ENCODE data around the gene C5orf46. TPM values are rescaled to one million over a fixed set of nuclear protein-coding genes. Genes with fewer than 3 reads are reported as not detected.

The C5orf46 gene
- total and polyA plus RNA-seq, 2 of the 4 experiments (the other 2 are of a cell fraction): 1.3 TPM; not detected in 1

- no CpG with 5 or more reads among the region's 2 CpGs for WGBS, 2 experiments (ENCODE audit: extremely low coverage in 2 of 2, insufficient read length in 1 of 2)
- BruUV-seq (replicated peaks): no TSS peak
- Histone ChIP-seq H3K9me3 (ENCODE audit: control insufficient read depth, insufficient read depth, low read length) (no peaks in the 10 kb centered on the region), H2AK9ac (replicated peaks; ENCODE audit: low read depth, low read length, poor library complexity) (no peak overlapping the region), H3K4ac (ENCODE audit: low read depth, low read length) (no peak overlapping the region), H3K27me3 (ENCODE audit: control insufficient read depth, insufficient read depth, low read length) (no peaks in the 10 kb centered on the region), H2AK5ac (ENCODE audit: low read depth, low read length) (no peak overlapping the region), H4K5ac (ENCODE audit: low read depth, low read length) (no peak overlapping the region), H3K36me3 (ENCODE audit: control insufficient read depth, insufficient read depth, low read length) (no peaks in the 10 kb centered on the region), H2BK120ac (ENCODE audit: low read depth, low read length) (no peak overlapping the region), H3K79me1 (ENCODE audit: low read depth in 1 of 2, low read length in 2 of 2) (no peaks in the 10 kb centered on the region), H3K27ac (ENCODE audit: insufficient read depth, low read length) (no peak overlapping the region), H2BK5ac (ENCODE audit: low read depth, low read length, poor library complexity, severe bottlenecking) (no peak overlapping the region), H4K20me1 (ENCODE audit: insufficient read depth, low read length) (no peaks in the 10 kb centered on the region), H3K9ac (ENCODE audit: low read depth, low read length) (no peak overlapping the region), H4K91ac (ENCODE audit: insufficient read depth, low read depth, low read length) (no peak overlapping the region), H2BK15ac (ENCODE audit: low read depth, low read length) (no peak overlapping the region), H3K14ac (replicated peaks; ENCODE audit: low read depth, low read length) (no peak overlapping the region), H2BK20ac (ENCODE audit: low read depth, low read length) (no peak overlapping the region), H3K4me3 (ENCODE audit: insufficient read depth, low read depth, low read length) (no peak overlapping the region), H3K56ac (ENCODE audit: extremely low read depth, insufficient read depth, low read length) (no peak overlapping the region), H3K18ac (ENCODE audit: low read depth, low read length) (no peak overlapping the region), H3K4me2 (ENCODE audit: low read depth, low read length) (no peak overlapping the region), H4K8ac (ENCODE audit: low read depth in 2 of 2, low read length in 2 of 2) (no peak overlapping the region), H3K4me1 (ENCODE audit: control insufficient read depth, insufficient read depth, low read length) (no peaks in the 10 kb centered on the region), H2AFZ (replicated peaks; ENCODE audit: low read length, poor library complexity) (no peak overlapping the region), H3K23ac (ENCODE audit: low read depth, low read length) (no peak overlapping the region), H3K9me1 (ENCODE audit: insufficient read depth, low read length) (no peaks in the 10 kb centered on the region)
- ChIA-PET POLR2A (ENCODE audit: unreplicated experiment) (no interaction called here), CTCF (no interaction called here)
- in situ Hi-C loops (cut with MboI; ENCODE audit: low sequenced_read_pairs) (no loop called here), intact Hi-C loops (cut with micrococcal nuclease) (no loop called here), dilution Hi-C loops (cut with HindIII; ENCODE audit: low sequenced_read_pairs, unreplicated experiment) (no loop called here)
- DNase-seq: peak; percentile 65
- ATAC-seq (ENCODE audit: low read depth): no peak; the same call in 1 of the 2 replicates
- TF ChIP-seq FOS (IDR thresholded peaks at IDR 0.05; ENCODE audit: low read depth, low read length): 0 out of 2 replicates have a peak, but pooled peaks have one; percentile 6
- no peak for TF ChIP-seq RCOR1 (IDR thresholded peaks at IDR 0.05; ENCODE audit: insufficient replicate concordance, low read length)
Observed at GRCh38 chr5:147918101-147918685, 11.9 kb upstream of the C5orf46 start.

All from IMR-90 (cell line).